Activated T-helper 1 cell treated with anti-CD3 and anti-CD28 coated beads, Interleukin-12 subunit alpha, Interleukin-12 subunit beta, Interleukin-2, Interleukin-4 antibody, amounts not matched to agents 30 ng/mL and 10 ng/mL and 1 ng/mL, durations not matched to agents 14 hours and 24 hours and 36 hours (primary cell): ENCODE measurements around the gene EIF4EBP2. TPM values are rescaled to one million over a fixed set of nuclear protein-coding genes. Genes with fewer than 3 reads are reported as not detected.

Source experiments
- DNase-seq: peaks from one replicate; pipeline ENCODE4 v3.0.0; 2021; ENCODE audit warnings: low spot score
- H3K27ac Mint-ChIP-seq: one replicate; pipeline ENCODE4 v1.8.0; 2021; ENCODE audit warnings: mild to moderate bottlenecking, mixed read lengths
- H3K27me3 Mint-ChIP-seq: one replicate; pipeline ENCODE4 v1.8.0; 2022; ENCODE audit warnings: mild to moderate bottlenecking, moderate library complexity, mixed read lengths; ENCODE audit not compliant: insufficient read depth
- H3K36me3 Mint-ChIP-seq: one replicate; pipeline ENCODE4 v1.8.0; 2021; ENCODE audit warnings: low read depth, mixed read lengths
- H3K4me1 Mint-ChIP-seq: one replicate; pipeline ENCODE4 v1.8.0; 2021; ENCODE audit warnings: low read depth, mixed read lengths
- H3K4me3 Mint-ChIP-seq: one replicate; pipeline ENCODE4 v1.8.0; 2021; ENCODE audit warnings: mild to moderate bottlenecking, moderate library complexity, mixed read lengths
- H3K9me3 Mint-ChIP-seq: one replicate; pipeline ENCODE4 v1.8.0; 2021; ENCODE audit warnings: mixed read lengths
- intact Hi-C: fragments of 100-400 bp; cut with micrococcal nuclease; formaldehyde crosslinking; loops from one replicate; pipeline ENCODE4 v1.15.1; 2024
- total RNA-seq: library from RNA; stranded (reverse); gene quantifications from 2 replicates; pipeline ENCODE4 v1.2.3, GENCODE V29; 2022

Gene EIF4EBP2
- total RNA-seq, 1 donor from 2014 or later = 36.6 TPM

DNA sequence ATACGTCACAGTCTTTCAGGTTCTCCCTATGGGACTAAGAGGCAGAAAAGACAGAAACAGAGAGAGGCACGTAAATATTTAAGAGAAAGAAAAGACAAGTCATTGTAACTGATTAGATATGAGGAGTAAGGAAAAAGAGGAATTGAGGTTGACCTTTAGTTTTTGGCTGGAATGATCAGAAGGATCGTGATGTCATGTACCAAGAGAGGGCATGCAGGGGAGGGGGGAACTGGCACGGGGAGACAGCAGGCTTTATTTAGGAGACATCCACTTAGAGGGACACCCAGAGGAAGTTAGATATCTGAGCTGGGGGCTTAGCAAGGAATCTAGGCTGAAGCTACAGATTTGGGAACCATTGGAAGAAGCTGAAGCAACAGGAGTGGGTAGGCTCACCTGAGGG is 12.3 kb upstream of the EIF4EBP2 start:
- Mint-ChIP-seq H3K4me3 (no peak overlapping the region), H3K27ac (no peak overlapping the region), H3K9me3 (no peaks in the 10 kb centered on the region), H3K36me3 (no peaks in the 10 kb centered on the region), H3K4me1 (no peaks in the 10 kb centered on the region), H3K27me3 (peaks cover 30% of the 10 kb centered on the region)
- intact Hi-C loops = no loop called here
- no peak for DNase-seq

DNA sequence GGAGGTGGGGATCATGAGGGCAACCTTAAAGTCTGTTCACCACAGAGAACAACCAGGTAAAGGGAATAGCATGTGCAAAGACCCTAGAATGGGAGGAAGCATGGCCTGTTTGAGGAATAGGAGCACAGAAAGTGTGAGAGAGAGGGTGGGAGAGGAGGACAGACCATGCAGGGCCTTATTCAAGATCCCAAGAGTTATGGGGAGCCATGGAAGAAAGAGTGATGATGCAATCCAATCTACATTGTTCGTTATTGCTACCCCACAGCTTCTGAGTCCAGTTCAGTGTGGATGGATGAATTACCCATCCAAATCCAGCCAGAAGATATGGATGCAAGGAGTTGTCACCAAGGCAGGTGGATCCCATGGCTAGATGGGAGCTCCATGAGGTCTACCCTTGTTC is 7.8 kb upstream of the EIF4EBP2 start:
- intact Hi-C loops = no loop called here

GRCh38 chr10:70399177-70399576 is 4.8 kb upstream of the EIF4EBP2 start:
- DNase-seq = no peak
- Mint-ChIP-seq H3K4me3 (no peak overlapping the region), H3K36me3 (no peaks in the 10 kb centered on the region), H3K27ac (no peak overlapping the region), H3K9me3 (no peaks in the 10 kb centered on the region), H3K4me1 (peaks cover 7% of the 10 kb centered on the region), H3K27me3 (peaks cover 3% of the 10 kb centered on the region)
- intact Hi-C loops = no loop called here

More for the DNA sequence above, 7.8 kb upstream of the EIF4EBP2 start:
- no peaks in the 10 kb centered on the region for H3K9me3 Mint-ChIP-seq
- H3K27ac Mint-ChIP-seq = no peak overlapping the region
- DNase-seq = no peak
- H3K4me1 Mint-ChIP-seq = no peaks in the 10 kb centered on the region
- peaks cover 18% of the 10 kb centered on the region for H3K27me3 Mint-ChIP-seq
- no peaks in the 10 kb centered on the region for H3K36me3 Mint-ChIP-seq
- H3K4me3 Mint-ChIP-seq = no peak overlapping the region

DNA sequence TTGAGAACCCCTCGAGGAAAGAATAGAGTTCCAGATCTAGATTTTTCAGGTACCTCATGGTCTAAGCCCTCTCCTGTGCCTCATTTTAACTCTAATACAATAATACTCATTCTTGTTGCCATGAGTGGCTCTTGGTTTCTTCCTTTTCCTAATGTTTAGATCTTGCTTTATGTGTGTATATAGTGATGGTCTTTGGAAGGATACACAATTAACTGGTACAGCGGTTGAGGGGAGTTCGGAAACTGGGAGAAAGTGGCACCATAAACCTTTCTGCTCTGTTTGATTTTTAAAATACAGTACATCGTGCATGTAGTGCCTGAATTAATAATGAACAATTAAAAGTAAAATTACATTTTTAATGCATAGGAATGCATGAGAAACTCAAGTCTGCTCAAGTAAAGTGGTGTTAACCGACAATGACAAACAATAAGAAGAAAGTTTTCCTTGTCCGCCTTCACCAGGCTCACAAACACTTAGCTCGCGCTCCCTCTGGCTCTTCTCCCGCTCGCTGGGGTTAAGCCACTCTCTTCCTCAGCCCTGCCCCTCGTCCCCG is 386 bp upstream of the EIF4EBP2 start:
- peak overlapping the region; percentile 96 for H3K4me3 Mint-ChIP-seq
- H3K4me1 Mint-ChIP-seq = peaks cover 33% of the 10 kb centered on the region
- no peaks in the 10 kb centered on the region for H3K9me3 Mint-ChIP-seq
- H3K36me3 Mint-ChIP-seq = peaks cover 11% of the 10 kb centered on the region
- DNase-seq = no peak
- intact Hi-C loops = loop anchor here (1.0 to 10.0 kb wide), 8 partner anchors 21 to 1671 kb away; partner anchors contain the start of genes LRRC20, PCBD1, PPA1 and SAR1A
- peak overlapping the region; percentile 73 for H3K27ac Mint-ChIP-seq
- H3K27me3 Mint-ChIP-seq = peaks cover 2% of the 10 kb centered on the region

- peaks cover 44% of the 10 kb centered on the region for H3K4me1 Mint-ChIP-seq
- peaks cover 21% of the 10 kb centered on the region for H3K36me3 Mint-ChIP-seq
- H3K9me3 Mint-ChIP-seq = no peaks in the 10 kb centered on the region
- peak overlapping the region; percentile 92 for H3K27ac Mint-ChIP-seq
- H3K4me3 Mint-ChIP-seq = peak overlapping the region; percentile 96
- no peak for DNase-seq
- intact Hi-C loops = loop anchor here (1.0 to 10.0 kb wide), 7 partner anchors 22 to 1670 kb away; partner anchors contain the start of genes LRRC20, PCBD1, PPA1 and SAR1A
- H3K27me3 Mint-ChIP-seq = peaks cover 2% of the 10 kb centered on the region
Measured at GRCh38 chr10:70404787-70405036, 767 bp downstream of the EIF4EBP2 start.

DNA sequence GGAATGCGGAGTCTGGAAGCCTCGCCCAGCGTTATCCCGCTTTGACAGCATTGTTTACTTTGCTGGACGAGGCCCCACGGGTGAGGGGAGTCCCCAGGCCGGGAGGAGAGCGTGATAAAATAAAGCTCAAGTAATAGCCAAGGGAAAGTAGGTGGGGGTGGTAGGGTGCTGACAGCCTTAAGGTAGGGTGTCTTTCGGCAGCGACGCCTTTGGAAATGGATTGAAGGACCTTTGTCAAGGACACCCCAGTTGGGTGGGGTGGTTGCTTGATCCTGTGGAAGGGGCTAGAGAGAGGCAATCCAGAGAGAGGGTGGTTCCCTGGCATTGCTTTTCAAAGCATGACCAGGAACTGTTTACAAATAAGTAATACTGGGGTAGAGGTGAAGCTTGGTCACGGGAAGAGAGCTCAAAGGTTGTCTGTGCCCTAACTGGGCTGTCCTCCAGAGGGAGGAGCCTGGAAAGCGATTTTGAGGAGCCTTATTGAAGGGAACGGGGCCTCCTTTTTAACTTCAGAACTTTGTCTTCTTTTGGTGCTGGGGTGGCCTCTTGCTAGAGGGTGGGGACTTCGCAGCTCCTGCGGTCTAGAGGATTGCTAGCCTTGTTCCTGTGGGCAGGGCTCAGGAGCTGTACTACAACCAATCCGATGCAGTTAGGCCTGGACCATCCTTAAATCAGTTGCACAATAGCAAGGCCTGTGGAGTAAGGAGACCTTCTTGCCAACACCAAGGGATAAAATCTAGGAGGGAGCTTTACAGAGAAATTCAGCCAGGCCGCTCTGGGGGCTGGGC is 1.3 kb downstream of the EIF4EBP2 start:
- intact Hi-C loops = loop anchor here (2.0 to 10.0 kb wide), 3 partner anchors 72 to 1670 kb away; partner anchors contain the start of gene PCBD1

DNA sequence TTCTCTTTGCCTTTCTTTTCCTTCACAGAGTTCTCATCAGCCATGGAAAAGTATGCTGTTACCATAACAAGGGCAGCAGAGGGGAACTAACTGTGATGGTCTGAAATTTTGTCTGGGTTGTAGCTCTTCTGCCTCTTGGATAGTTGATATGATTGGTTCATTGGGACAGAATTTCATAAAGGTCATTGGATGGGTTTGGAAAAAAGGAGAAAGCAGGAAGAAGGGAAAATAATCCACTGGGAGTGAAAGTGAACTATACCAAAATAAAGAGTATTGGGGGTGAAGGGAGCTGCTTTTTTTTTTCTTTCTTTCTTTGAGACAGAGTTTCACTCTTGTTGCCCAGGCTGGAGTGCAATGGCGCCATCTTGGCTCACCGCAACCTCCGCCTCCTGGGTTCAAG is 5.8 kb downstream of the EIF4EBP2 start:
- intact Hi-C loops = loop anchor here (10.0 kb wide), 2 partner anchors 475 to 1665 kb away; partner anchors contain the start of gene PCBD1
- Mint-ChIP-seq H3K27ac (no peak overlapping the region), H3K4me3 (no peak overlapping the region), H3K9me3 (no peaks in the 10 kb centered on the region), H3K27me3 (no peaks in the 10 kb centered on the region), H3K4me1 (peaks cover 55% of the 10 kb centered on the region), H3K36me3 (peaks cover 40% of the 10 kb centered on the region)
- no peak for DNase-seq

More for the DNA sequence above, 1.3 kb downstream of the EIF4EBP2 start:
- Mint-ChIP-seq H3K36me3 (peaks cover 23% of the 10 kb centered on the region), H3K27ac (peak overlapping the region; percentile 92), H3K4me3 (peak overlapping the region; percentile 96), H3K4me1 (peaks cover 49% of the 10 kb centered on the region), H3K9me3 (no peaks in the 10 kb centered on the region), H3K27me3 (peaks cover 2% of the 10 kb centered on the region)
- peak; percentile 30 for DNase-seq

GRCh38 chr10:70410608-70411007 is 6.7 kb downstream of the EIF4EBP2 start:
- peaks cover 43% of the 10 kb centered on the region for H3K36me3 Mint-ChIP-seq
- no peak overlapping the region for H3K4me3 Mint-ChIP-seq
- peaks cover 53% of the 10 kb centered on the region for H3K4me1 Mint-ChIP-seq
- H3K9me3 Mint-ChIP-seq = no peaks in the 10 kb centered on the region
- intact Hi-C loops = no loop called here
- H3K27ac Mint-ChIP-seq = no peak overlapping the region
- no peak for DNase-seq
- no peaks in the 10 kb centered on the region for H3K27me3 Mint-ChIP-seq

- Mint-ChIP-seq H3K27ac (no peak overlapping the region), H3K9me3 (no peaks in the 10 kb centered on the region), H3K4me3 (no peak overlapping the region), H3K36me3 (peaks cover 40% of the 10 kb centered on the region), H3K4me1 (peaks cover 52% of the 10 kb centered on the region), H3K27me3 (no peaks in the 10 kb centered on the region)
- no peak for DNase-seq
- intact Hi-C loops = no loop called here
Measured at GRCh38 chr10:70412356-70412755, 8.4 kb downstream of the EIF4EBP2 start.

GRCh38 chr10:70417568-70417967 is 13.6 kb downstream of the EIF4EBP2 start:
- intact Hi-C loops = no loop called here
- no peak overlapping the region for H3K27ac Mint-ChIP-seq
- peaks cover 31% of the 10 kb centered on the region for H3K4me1 Mint-ChIP-seq
- no peak overlapping the region for H3K4me3 Mint-ChIP-seq
- H3K9me3 Mint-ChIP-seq = no peaks in the 10 kb centered on the region
- no peak for DNase-seq
- no peaks in the 10 kb centered on the region for H3K27me3 Mint-ChIP-seq
- H3K36me3 Mint-ChIP-seq = peaks cover 30% of the 10 kb centered on the region

DNA sequence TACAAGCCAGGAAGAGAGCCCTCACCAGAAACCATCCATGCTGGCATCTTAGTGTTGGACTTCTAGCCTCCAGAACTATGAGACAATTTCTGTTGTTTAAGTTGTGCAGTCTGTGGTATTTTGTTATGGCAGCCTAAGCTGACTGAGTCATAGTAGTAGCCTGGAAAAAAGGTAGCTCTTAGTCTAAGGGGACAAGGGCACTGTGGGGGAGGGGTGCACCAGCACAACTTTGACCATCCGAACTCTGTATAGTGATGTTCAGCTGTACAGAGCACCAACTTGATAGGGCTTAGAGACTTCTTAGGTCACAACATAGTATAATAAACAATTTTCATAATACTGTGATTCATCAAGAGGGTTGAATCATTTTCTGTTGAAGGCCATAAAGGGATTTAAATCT is 14.3 kb downstream of the EIF4EBP2 start:
- H3K4me3 Mint-ChIP-seq = no peak overlapping the region
- no peaks in the 10 kb centered on the region for H3K9me3 Mint-ChIP-seq
- no peak for DNase-seq
- H3K4me1 Mint-ChIP-seq = peaks cover 30% of the 10 kb centered on the region
- H3K27me3 Mint-ChIP-seq = no peaks in the 10 kb centered on the region
- intact Hi-C loops = no loop called here
- H3K36me3 Mint-ChIP-seq = peaks cover 34% of the 10 kb centered on the region
- no peak overlapping the region for H3K27ac Mint-ChIP-seq

- Mint-ChIP-seq H3K9me3 (no peaks in the 10 kb centered on the region), H3K4me3 (no peak overlapping the region), H3K27ac (no peak overlapping the region), H3K27me3 (no peaks in the 10 kb centered on the region), H3K4me1 (peaks cover 30% of the 10 kb centered on the region), H3K36me3 (peaks cover 35% of the 10 kb centered on the region)
- intact Hi-C loops = no loop called here
- DNase-seq = no peak
Measured at GRCh38 chr10:70418713-70419112, 14.8 kb downstream of the EIF4EBP2 start.

DNA sequence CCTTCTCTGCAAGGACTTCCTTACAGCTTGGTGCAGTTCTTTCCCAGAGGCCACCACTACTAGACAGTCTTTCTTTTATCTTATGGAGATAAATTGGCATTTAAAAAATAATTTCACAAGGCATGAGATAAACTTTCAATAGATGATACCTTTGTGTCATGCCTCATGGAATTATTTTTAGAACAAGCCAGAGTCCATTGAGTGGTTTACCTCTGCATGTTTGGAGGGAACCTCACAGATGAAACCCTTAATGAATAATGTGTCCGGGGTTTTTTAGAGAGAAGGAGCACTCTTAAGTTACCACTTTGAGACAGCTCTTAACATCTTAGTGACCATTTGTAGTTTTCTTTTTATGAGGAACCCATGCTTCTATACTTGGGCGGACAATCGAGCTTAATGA is 20.4 kb downstream of the EIF4EBP2 start:
- Mint-ChIP-seq H3K4me1 (no peaks in the 10 kb centered on the region), H3K27ac (no peak overlapping the region), H3K9me3 (no peaks in the 10 kb centered on the region), H3K27me3 (no peaks in the 10 kb centered on the region), H3K36me3 (peaks cover 47% of the 10 kb centered on the region), H3K4me3 (no peak overlapping the region)
- no peak for DNase-seq
- intact Hi-C loops = no loop called here
